GM12891 (cell line): ENCODE results near the gene ING5.

Experiments
- PAX5 ChIP-seq: IDR thresholded peaks from 2 replicates; pipeline ENCODE4 v1.6.1; 2011; ENCODE audit warnings: low read length, moderate library complexity, mild to moderate bottlenecking; ENCODE audit not compliant: insufficient read depth, severe bottlenecking
- POLR2A ChIP-seq: IDR thresholded peaks from 2 replicates; pipeline ENCODE4 v1.6.1; 2011; ENCODE audit warnings: low read depth, low read length, control low read depth
- POLR2AphosphoS5 ChIP-seq: IDR thresholded peaks from 2 replicates; pipeline ENCODE4 v1.6.1; 2011; ENCODE audit warnings: low read depth, low read length, control low read depth
- POU2F2 ChIP-seq: IDR thresholded peaks from 2 replicates; pipeline ENCODE4 v1.6.1; 2011; ENCODE audit warnings: low read depth, mild to moderate bottlenecking, control low read depth, low read length, moderate library complexity
- SPI1 ChIP-seq: IDR thresholded peaks from 2 replicates; pipeline ENCODE4 v1.6.1; 2011; ENCODE audit warnings: low read depth, low read length, control low read depth
- TAF1 ChIP-seq: IDR thresholded peaks from 2 replicates; pipeline ENCODE4 v1.6.1; 2011; ENCODE audit warnings: low read depth, low read length, control low read depth

- no peak for TF ChIP-seq POLR2A
- TF ChIP-seq POLR2AphosphoS5: no peak
- TF ChIP-seq TAF1: no peak
- TF ChIP-seq PAX5: no peak
- no peak for TF ChIP-seq SPI1
- TF ChIP-seq POU2F2: no peak
Measured at GRCh38 chr2:241678307-241678706, 23.5 kb upstream of the ING5 start.
